OCI-LY3 (cell line): ENCODE data around the gene SPINDOC.

Source experiments
- H2AFZ ChIP-seq: fragments of 200-600, 300-600 bp; shearing (Covaris generic); 2 replicates; pipeline ENCODE4 v1.6.0; 2014; ENCODE audit warnings: antibody characterized with exemption, low read depth, low read length
- H3K27ac ChIP-seq: fragments of 200-600, 300-600 bp; sonication (generic); 2 replicates; pipeline ENCODE4 v1.5.1; 2014; ENCODE audit warnings: mild to moderate bottlenecking, low read length, moderate library complexity, mixed read lengths
- H3K27me3 ChIP-seq: fragments of 200-600, 300-600 bp; sonication (generic); 2 replicates; pipeline ENCODE4 v1.6.1; 2014; ENCODE audit warnings: low read depth, low read length, mixed read lengths
- H3K36me3 ChIP-seq: fragments of 200-600, 300-600 bp; sonication (generic); replicated peaks from 2 replicates; pipeline ENCODE3; 2014; ENCODE audit warnings: low read depth, low read length, mixed read lengths
- H3K4me1 ChIP-seq: fragments of 300-600, 200-600 bp; sonication (generic); 2 replicates; pipeline ENCODE4 v1.6.1; 2014; ENCODE audit warnings: low read length, mixed read lengths
- H3K4me2 ChIP-seq: fragments of 200-600, 300-600 bp; sonication (generic); 2 replicates; pipeline ENCODE4 v1.6.1; 2014; ENCODE audit warnings: low read length, mixed read lengths
- H3K4me3 ChIP-seq: fragments of 300-600, 200-600 bp; sonication (generic); 2 replicates; pipeline ENCODE4 v1.5.1; 2014; ENCODE audit warnings: antibody characterized with exemption, mild to moderate bottlenecking, low read length, moderate library complexity
- H3K79me2 ChIP-seq: fragments of 300-600, 200-600 bp; shearing (Covaris generic); 2 replicates; pipeline ENCODE4 v1.6.1; 2014; ENCODE audit warnings: mild to moderate bottlenecking, low read length, mixed read lengths
- H3K9ac ChIP-seq: fragments of 300-600, 200-600 bp; shearing (Covaris generic); 2 replicates; pipeline ENCODE4 v1.6.0; 2014; ENCODE audit warnings: mild to moderate bottlenecking, low read length, moderate library complexity
- H3K9me3 ChIP-seq: fragments of 200-600, 300-600 bp; shearing (Covaris generic); 2 replicates; pipeline ENCODE4 v1.6.1; 2014; ENCODE audit warnings: low read length, mixed read lengths; ENCODE audit not compliant: insufficient read depth
- H4K20me1 ChIP-seq: fragments of 200-600, 300-600 bp; sonication (generic); 2 replicates; pipeline ENCODE4 v1.6.1; 2016; ENCODE audit warnings: low read length, mixed read lengths; ENCODE audit not compliant: insufficient read depth
- CTCF ChIP-seq: fragments of 200-600, 300-600 bp; sonication (generic); IDR thresholded peaks from 2 replicates; pipeline ENCODE4 v1.5.1; 2014; ENCODE audit warnings: antibody characterized with exemption, low read length, low read depth
- EZH2phosphoT487 ChIP-seq: fragments of 200-600 bp; shearing (Covaris generic); IDR thresholded peaks from 2 replicates; pipeline ENCODE4 v1.6.1; 2018; ENCODE audit warnings: antibody characterized with exemption, mixed run types, low read depth

Gene SPINDOC

GRCh38 chr11:63791495-63792167 is 21.6 kb upstream of the SPINDOC start:
- Histone ChIP-seq H3K36me3 (no peaks in the 10 kb centered on the region), H3K4me1 (no peaks in the 10 kb centered on the region), H3K9me3 (peaks cover 10% of the 10 kb centered on the region; the same call in 1 of the 2 replicates), H3K27ac (no peak overlapping the region), H3K4me3 (no peak overlapping the region), H3K9ac (no peak overlapping the region), H4K20me1 (no peaks in the 10 kb centered on the region), H2AFZ (no peak overlapping the region), H3K79me2 (no peaks in the 10 kb centered on the region), H3K4me2 (no peak overlapping the region), H3K27me3 (no peaks in the 10 kb centered on the region)
- TF ChIP-seq CTCF (no peak), EZH2phosphoT487 (no peak)

GRCh38 chr11:63793161-63793560 is 20.1 kb upstream of the SPINDOC start:
- no peak overlapping the region for H3K4me2 ChIP-seq
- H3K27ac ChIP-seq = no peak overlapping the region
- no peak overlapping the region for H2AFZ ChIP-seq
- no peak for TF ChIP-seq CTCF
- TF ChIP-seq EZH2phosphoT487 = no peak
- H3K9ac ChIP-seq = no peak overlapping the region
- no peaks in the 10 kb centered on the region for H3K4me1 ChIP-seq
- H3K36me3 ChIP-seq = no peaks in the 10 kb centered on the region
- H4K20me1 ChIP-seq = no peaks in the 10 kb centered on the region
- H3K79me2 ChIP-seq = no peaks in the 10 kb centered on the region
- H3K9me3 ChIP-seq = peaks cover 10% of the 10 kb centered on the region; the same call in 1 of the 2 replicates
- H3K27me3 ChIP-seq = no peaks in the 10 kb centered on the region
- no peak overlapping the region for H3K4me3 ChIP-seq

GRCh38 chr11:63795066-63795465 is 18.2 kb upstream of the SPINDOC start:
- TF ChIP-seq EZH2phosphoT487 = no peak
- TF ChIP-seq CTCF = no peak
- Histone ChIP-seq H2AFZ (no peak overlapping the region), H3K4me3 (no peak overlapping the region), H4K20me1 (no peaks in the 10 kb centered on the region), H3K9me3 (peaks cover 10% of the 10 kb centered on the region; the same call in 1 of the 2 replicates), H3K27ac (no peak overlapping the region), H3K79me2 (no peaks in the 10 kb centered on the region), H3K27me3 (no peaks in the 10 kb centered on the region), H3K4me2 (no peak overlapping the region), H3K36me3 (no peaks in the 10 kb centered on the region), H3K9ac (no peak overlapping the region), H3K4me1 (no peaks in the 10 kb centered on the region)

- no peaks in the 10 kb centered on the region for H3K36me3 ChIP-seq
- no peaks in the 10 kb centered on the region for H3K9me3 ChIP-seq
- no peak overlapping the region for H3K27ac ChIP-seq
- no peaks in the 10 kb centered on the region for H4K20me1 ChIP-seq
- peaks cover 3% of the 10 kb centered on the region for H3K27me3 ChIP-seq
- H2AFZ ChIP-seq = no peak overlapping the region
- no peaks in the 10 kb centered on the region for H3K79me2 ChIP-seq
- H3K4me1 ChIP-seq = no peaks in the 10 kb centered on the region
- no peak for TF ChIP-seq EZH2phosphoT487
- TF ChIP-seq CTCF = no peak
- no peak overlapping the region for H3K9ac ChIP-seq
- H3K4me2 ChIP-seq = no peak overlapping the region
- H3K4me3 ChIP-seq = no peak overlapping the region
These were observed 12.3 kb upstream of the SPINDOC start for GRCh38 chr11:63800921-63801320.
